Fibroblast of lung (primary cell): Measurements from ENCODE around the gene DPEP1. TPM values are rescaled to one million over a fixed set of nuclear protein-coding genes. Genes with fewer than 3 reads are reported as not detected.

Source experiments
- DNase-seq, 2 donors: peaks; one replicate each; pipeline versions ENCODE4 v3.0.0 to v3.0.0-alpha.2; 2010; ENCODE audit warnings: low read depth in 2 of 2
- H2AFZ ChIP-seq: 2 replicates; pipeline ENCODE4 v1.5.1; 2012; ENCODE audit warnings: low read length, control low read depth, inconsistent platforms
- H3K27ac ChIP-seq: 2 replicates; pipeline ENCODE4 v1.5.1; 2011; ENCODE audit warnings: low read length, control low read depth; ENCODE audit not compliant: insufficient read depth
- H3K27me3 ChIP-seq: 2 replicates; pipeline ENCODE4 v1.5.1; 2011; ENCODE audit warnings: mild to moderate bottlenecking, low read length; ENCODE audit not compliant: control insufficient read depth, insufficient read depth
- H3K36me3 ChIP-seq: 2 replicates; pipeline ENCODE4 v1.5.1; 2011; ENCODE audit warnings: low read length; ENCODE audit not compliant: control insufficient read depth, insufficient read depth
- H3K4me1 ChIP-seq: 2 replicates; pipeline ENCODE4 v1.5.1; 2011; ENCODE audit warnings: low read length; ENCODE audit not compliant: control insufficient read depth, insufficient read depth; ENCODE audit errors: extremely low read depth
- H3K4me2 ChIP-seq: 2 replicates; pipeline ENCODE4 v1.5.1; 2011; ENCODE audit warnings: low read length, control low read depth; ENCODE audit not compliant: insufficient read depth; ENCODE audit errors: extremely low read depth
- H3K4me3 ChIP-seq, 4 experiments: fragments of 200-600 bp in 1 of 4; sonication (generic) in 1 of 4; replicated peaks in 1 of 4; 2 replicates each; pipeline ENCODE4 v1.5.1; 2011 to 2016; ENCODE audit warnings: low read length in 4 of 4, low read depth in 3 of 4, mild to moderate bottlenecking in 3 of 4, control low read depth in 2 of 4, inconsistent platforms in 1 of 4, mixed read lengths in 1 of 4; ENCODE audit not compliant: insufficient read depth in 1 of 4; ENCODE audit errors: control extremely low read depth in 1 of 4
- H3K79me2 ChIP-seq: 2 replicates; pipeline ENCODE4 v1.5.1; 2012; ENCODE audit warnings: mild to moderate bottlenecking, low read length, inconsistent platforms; ENCODE audit not compliant: control insufficient read depth, insufficient read depth
- H3K9ac ChIP-seq: 2 replicates; pipeline ENCODE4 v1.5.1; 2011; ENCODE audit warnings: mild to moderate bottlenecking, low read length, control low read depth; ENCODE audit not compliant: insufficient read depth
- H3K9me3 ChIP-seq: 2 replicates; pipeline ENCODE4 v1.5.1; 2012; ENCODE audit warnings: low read depth, low read length; ENCODE audit not compliant: control insufficient read depth, insufficient read depth
- H4K20me1 ChIP-seq: 2 replicates; pipeline ENCODE4 v1.5.1; 2011; ENCODE audit warnings: low read length; ENCODE audit not compliant: control insufficient read depth, insufficient read depth; ENCODE audit errors: extremely low read depth
- EZH2 ChIP-seq: IDR thresholded peaks from 2 replicates; pipeline ENCODE4 v1.5.1; 2012; ENCODE audit warnings: low read length, control low read depth, mild to moderate bottlenecking; ENCODE audit errors: missing control alignments
- polyA plus RNA-seq, 2 donors: library from polyadenylated mRNA; depleted of rRNA in 1 of 2; stranded (reverse) in 1 of 2; unstranded in 1 of 2; fragments of >200 nt; gene quantifications; 2 replicates each; pipeline ENCODE4 v1.2.1, GENCODE V29; 2011 to 2012; ENCODE audit warnings: missing spikeins in 1 of 2
- total RNA-seq: library from RNA; depleted of rRNA; stranded (reverse); fragments of >200 nt; gene quantifications from 2 replicates; pipeline ENCODE4 v1.2.1, GENCODE V29; 2014
- TF ChIP-seq, protein P1 (sequence below), 2 donors: IDR thresholded peaks in 1 of 2; conservative IDR thresholded peaks in 1 of 2; 1 replicate in 1 of 2; 2 replicates in 1 of 2; pipeline ENCODE4 v1.5.1; 2011 to 2012; ENCODE audit warnings: low read length in 2 of 2, control low read depth in 1 of 2, inconsistent platforms in 1 of 2, low read depth in 1 of 2, mild to moderate bottlenecking in 1 of 2

Gene DPEP1
- total and polyA plus RNA-seq, 2 donors (not counting 1 experiment from before 2014, with no cell fraction given) = 0.17 TPM; not detected in 1

DNA sequence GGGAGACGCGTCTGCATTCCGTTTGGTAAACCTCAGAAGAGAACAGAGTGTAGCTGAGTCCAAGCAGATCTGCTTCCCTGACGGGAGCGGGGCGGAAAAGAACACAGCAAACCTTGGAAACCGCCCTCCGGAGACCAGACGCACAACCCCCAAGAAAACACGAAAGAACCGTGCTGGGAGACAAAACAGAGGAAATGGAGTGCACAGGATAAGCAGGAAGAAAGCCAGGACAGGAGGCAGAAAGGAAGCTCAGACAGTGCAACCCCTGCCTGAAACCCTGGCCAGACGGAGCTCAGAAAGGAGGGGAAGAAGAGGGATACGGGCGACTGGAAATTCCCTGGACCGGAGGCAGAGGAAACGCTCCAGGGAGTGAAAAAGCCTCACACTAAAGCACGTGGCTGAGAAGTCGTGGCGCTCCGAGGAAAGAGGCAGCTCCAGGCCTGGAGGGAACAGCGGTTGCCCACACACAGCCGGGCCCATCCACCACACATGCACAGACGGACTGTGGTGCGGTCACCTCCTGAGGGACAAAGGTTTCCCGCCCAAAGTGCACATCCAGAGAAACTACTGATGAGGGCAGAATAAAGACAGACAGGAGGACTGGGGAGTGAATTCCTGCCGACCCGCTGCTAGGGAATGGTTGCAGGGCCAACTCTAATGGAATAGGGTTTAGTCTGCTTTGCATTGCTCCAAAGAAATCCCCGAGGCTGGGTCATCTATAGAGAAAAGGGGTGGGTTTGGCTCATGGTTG lies 10.2 kb downstream of the DPEP1 start:
- H3K36me3 ChIP-seq = no peaks in the 10 kb centered on the region
- TF ChIP-seq, protein P1, sequence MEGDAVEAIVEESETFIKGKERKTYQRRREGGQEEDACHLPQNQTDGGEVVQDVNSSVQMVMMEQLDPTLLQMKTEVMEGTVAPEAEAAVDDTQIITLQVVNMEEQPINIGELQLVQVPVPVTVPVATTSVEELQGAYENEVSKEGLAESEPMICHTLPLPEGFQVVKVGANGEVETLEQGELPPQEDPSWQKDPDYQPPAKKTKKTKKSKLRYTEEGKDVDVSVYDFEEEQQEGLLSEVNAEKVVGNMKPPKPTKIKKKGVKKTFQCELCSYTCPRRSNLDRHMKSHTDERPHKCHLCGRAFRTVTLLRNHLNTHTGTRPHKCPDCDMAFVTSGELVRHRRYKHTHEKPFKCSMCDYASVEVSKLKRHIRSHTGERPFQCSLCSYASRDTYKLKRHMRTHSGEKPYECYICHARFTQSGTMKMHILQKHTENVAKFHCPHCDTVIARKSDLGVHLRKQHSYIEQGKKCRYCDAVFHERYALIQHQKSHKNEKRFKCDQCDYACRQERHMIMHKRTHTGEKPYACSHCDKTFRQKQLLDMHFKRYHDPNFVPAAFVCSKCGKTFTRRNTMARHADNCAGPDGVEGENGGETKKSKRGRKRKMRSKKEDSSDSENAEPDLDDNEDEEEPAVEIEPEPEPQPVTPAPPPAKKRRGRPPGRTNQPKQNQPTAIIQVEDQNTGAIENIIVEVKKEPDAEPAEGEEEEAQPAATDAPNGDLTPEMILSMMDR (conservative IDR thresholded peaks at IDR 0.05 in 1 of 2, IDR thresholded peaks at IDR 0.05 in 1 of 2; ENCODE audit: low read depth in 1 of 2, low read length in 2 of 2) = no peak
- TF ChIP-seq EZH2 = no peak
- no peaks in the 10 kb centered on the region for H3K4me1 ChIP-seq
- H3K79me2 ChIP-seq = no peaks in the 10 kb centered on the region
- H3K27ac ChIP-seq = no peak overlapping the region
- no peak overlapping the region for H3K9ac ChIP-seq
- H3K27me3 ChIP-seq = peaks cover 13% of the 10 kb centered on the region
- DNase-seq = no peak
- H4K20me1 ChIP-seq = no peaks in the 10 kb centered on the region
- no peak overlapping the region for H3K4me2 ChIP-seq
- no peak overlapping the region for H2AFZ ChIP-seq
- no peak overlapping the region for H3K4me3 ChIP-seq
- H3K9me3 ChIP-seq = no peaks in the 10 kb centered on the region

- H3K36me3 ChIP-seq = no peaks in the 10 kb centered on the region
- H3K9me3 ChIP-seq = no peaks in the 10 kb centered on the region
- H3K4me2 ChIP-seq = no peak overlapping the region
- no peak overlapping the region for H3K9ac ChIP-seq
- peaks cover 13% of the 10 kb centered on the region for H3K27me3 ChIP-seq
- no peak for TF ChIP-seq EZH2
- TF ChIP-seq, protein P1 (conservative IDR thresholded peaks at IDR 0.05 in 1 of 2, IDR thresholded peaks at IDR 0.05 in 1 of 2; ENCODE audit: low read depth in 1 of 2, low read length in 2 of 2) = no peak
- H3K79me2 ChIP-seq = no peaks in the 10 kb centered on the region
- H3K4me1 ChIP-seq = no peaks in the 10 kb centered on the region
- no peak overlapping the region for H3K4me3 ChIP-seq
- DNase-seq = no peak
- no peak overlapping the region for H3K27ac ChIP-seq
- no peaks in the 10 kb centered on the region for H4K20me1 ChIP-seq
- H2AFZ ChIP-seq = no peak overlapping the region
Observed at GRCh38 chr16:89624777-89625761, 11.6 kb downstream of the DPEP1 start.
